Measurements from ENCODE around the gene ATP5PB.

DNA sequence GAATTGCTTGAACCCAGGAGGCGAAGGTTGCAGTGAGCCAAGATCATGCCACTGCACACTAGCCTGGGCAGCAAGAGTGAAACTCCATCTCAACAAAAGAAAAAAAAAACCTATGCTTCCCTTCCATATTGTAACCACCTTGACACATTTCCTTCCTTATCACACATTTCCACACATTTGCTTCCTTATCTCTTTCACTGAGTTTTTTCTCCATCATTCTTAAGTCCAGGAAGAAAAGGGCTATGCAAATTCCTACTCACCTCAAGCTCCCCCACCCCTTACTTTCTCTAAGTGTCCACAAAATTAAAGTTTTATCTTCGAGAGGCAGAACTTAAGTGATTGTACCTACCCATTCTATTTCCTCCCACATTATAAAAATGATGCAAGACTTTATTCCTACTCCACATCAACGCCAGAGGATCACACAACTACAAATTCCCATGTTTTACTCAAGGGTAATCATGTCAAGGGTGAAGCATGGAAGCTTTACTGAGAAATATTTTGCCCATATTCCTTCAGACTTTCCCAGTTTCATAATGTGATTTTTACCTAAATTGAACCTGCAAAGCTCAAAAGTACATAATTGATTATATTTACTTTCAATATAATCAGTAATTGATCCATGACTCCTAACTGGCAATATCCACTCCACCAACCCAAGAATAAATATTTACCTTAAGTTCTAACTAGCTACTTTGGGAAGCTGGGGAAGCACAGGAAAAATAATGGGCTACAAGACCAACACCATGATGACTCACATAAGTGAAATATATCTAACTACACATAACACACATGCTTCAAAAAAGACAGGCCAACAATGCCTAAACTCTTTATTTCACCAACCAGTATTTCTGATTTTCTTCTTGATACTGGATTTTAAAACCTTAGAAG lies 9.6 kb upstream of the ATP5PB start:
- no peak for TF ChIP-seq POLR2AphosphoS5 (IDR thresholded peaks at IDR 0.05)
- TF ChIP-seq, protein P1, sequence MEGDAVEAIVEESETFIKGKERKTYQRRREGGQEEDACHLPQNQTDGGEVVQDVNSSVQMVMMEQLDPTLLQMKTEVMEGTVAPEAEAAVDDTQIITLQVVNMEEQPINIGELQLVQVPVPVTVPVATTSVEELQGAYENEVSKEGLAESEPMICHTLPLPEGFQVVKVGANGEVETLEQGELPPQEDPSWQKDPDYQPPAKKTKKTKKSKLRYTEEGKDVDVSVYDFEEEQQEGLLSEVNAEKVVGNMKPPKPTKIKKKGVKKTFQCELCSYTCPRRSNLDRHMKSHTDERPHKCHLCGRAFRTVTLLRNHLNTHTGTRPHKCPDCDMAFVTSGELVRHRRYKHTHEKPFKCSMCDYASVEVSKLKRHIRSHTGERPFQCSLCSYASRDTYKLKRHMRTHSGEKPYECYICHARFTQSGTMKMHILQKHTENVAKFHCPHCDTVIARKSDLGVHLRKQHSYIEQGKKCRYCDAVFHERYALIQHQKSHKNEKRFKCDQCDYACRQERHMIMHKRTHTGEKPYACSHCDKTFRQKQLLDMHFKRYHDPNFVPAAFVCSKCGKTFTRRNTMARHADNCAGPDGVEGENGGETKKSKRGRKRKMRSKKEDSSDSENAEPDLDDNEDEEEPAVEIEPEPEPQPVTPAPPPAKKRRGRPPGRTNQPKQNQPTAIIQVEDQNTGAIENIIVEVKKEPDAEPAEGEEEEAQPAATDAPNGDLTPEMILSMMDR (IDR thresholded peaks at IDR 0.05) = no peak
- TF ChIP-seq POLR2A (IDR thresholded peaks at IDR 0.05) = no peak
- TF ChIP-seq EP300 (IDR thresholded peaks at IDR 0.05) = no peak

Measured in sigmoid colon (tissue), 4 donors.